Smooth muscle cell (in vitro differentiated cells): Measurements from ENCODE around the gene ACTR10. TPM values are rescaled to one million over a fixed set of nuclear protein-coding genes. Genes with fewer than 3 reads are reported as not detected.

Experiments
- DNase-seq: peaks from one replicate; lab custom pipeline; 2025; ENCODE audit not compliant: unreplicated experiment; lab: John Stamatoyannopoulos, UW
- H2AFZ ChIP-seq: fragments of 200-600 bp; sonication (generic); 2 replicates; pipeline ENCODE4 v1.6.0; 2016; ENCODE audit warnings: antibody characterized with exemption, low read depth, mild to moderate bottlenecking
- H3F3A ChIP-seq: fragments of 200-600 bp; sonication (generic); 2 replicates; pipeline ENCODE4 v1.6.0; 2017; ENCODE audit warnings: antibody characterized with exemption, low read depth
- H3K27ac ChIP-seq: fragments of 200-600 bp; sonication (generic); 2 replicates; pipeline ENCODE4 v1.5.1; 2016; ENCODE audit warnings: low read depth, mild to moderate bottlenecking
- H3K27me3 ChIP-seq: fragments of 200-600 bp; sonication (generic); 2 replicates; pipeline ENCODE4 v1.6.1; 2016; ENCODE audit warnings: low read depth, mild to moderate bottlenecking
- H3K36me3 ChIP-seq: fragments of 200-600 bp; sonication (generic); 2 replicates; pipeline ENCODE4 v1.5.1; 2016; ENCODE audit warnings: low read depth
- H3K4me1 ChIP-seq: fragments of 200-600 bp; sonication (generic); 2 replicates; pipeline ENCODE4 v1.5.1; 2016; ENCODE audit warnings: low read depth
- H3K4me2 ChIP-seq: fragments of 200-600 bp; sonication (generic); 2 replicates; pipeline ENCODE4 v1.6.0; 2016; ENCODE audit warnings: mild to moderate bottlenecking
- H3K4me3 ChIP-seq: fragments of 200-600 bp; sonication (generic); 2 replicates; pipeline ENCODE4 v1.5.1; 2016; ENCODE audit warnings: mild to moderate bottlenecking
- H3K79me2 ChIP-seq: fragments of 200-600 bp; sonication (generic); 2 replicates; pipeline ENCODE4 v1.6.0; 2016; ENCODE audit warnings: low read depth, mild to moderate bottlenecking
- H3K9ac ChIP-seq: fragments of 200-600 bp; sonication (generic); 2 replicates; pipeline ENCODE4 v1.6.0; 2016; ENCODE audit warnings: low read depth
- H3K9me3 ChIP-seq: fragments of 200-600 bp; sonication (generic); replicated peaks from 2 replicates; pipeline ENCODE4 v1.5.1; 2016; ENCODE audit warnings: low read depth
- H4K20me1 ChIP-seq: fragments of 200-600 bp; sonication (generic); 2 replicates; pipeline ENCODE4 v1.6.0; 2016; ENCODE audit warnings: low read depth
- CTCF ChIP-seq: fragments of 200-600 bp; sonication (generic); IDR thresholded peaks from 2 replicates; pipeline ENCODE4 v1.5.1; 2017; ENCODE audit warnings: borderline replicate concordance, mild to moderate bottlenecking, antibody characterized with exemption; ENCODE audit not compliant: insufficient read depth, poor library complexity, severe bottlenecking
- WGBS: methylation state at CpG from one replicate; pipeline ENCODE4 v1.1.7; 2016; ENCODE audit warnings: low lambda C conversion rate; 5-methylcytosine and 5-hydroxymethylcytosine counted together
- polyA plus RNA-seq: library from polyadenylated mRNA; unstranded; fragments of >200 nt; fragmentation: Nextera tagmentation; extraction: Ambion mirVana; gene quantifications from 2 replicates; pipeline ENCODE4 v1.2.1, GENCODE V29; 2016
- total RNA-seq: library from RNA; depleted of rRNA; stranded (reverse); fragments of >200 nt; gene quantifications from 2 replicates; pipeline ENCODE4 v1.2.3, GENCODE V29; 2014

Gene ACTR10
- total and polyA plus RNA-seq, 2 experiments from 2014 or later: 131 to 149 TPM

GRCh38 chr14:58198086-58198485 lies 1.9 kb upstream of the ACTR10 start:
- Histone ChIP-seq H2AFZ (no peak overlapping the region), H3K79me2 (peaks cover 36% of the 10 kb centered on the region), H3K4me3 (no peak overlapping the region), H3K27ac (no peak overlapping the region), H3F3A (no peaks in the 10 kb centered on the region), H3K4me2 (no peak overlapping the region), H3K9ac (no peak overlapping the region), H3K9me3 (no peaks in the 10 kb centered on the region), H3K27me3 (no peaks in the 10 kb centered on the region), H4K20me1 (peaks cover 7% of the 10 kb centered on the region), H3K4me1 (peaks cover 16% of the 10 kb centered on the region), H3K36me3 (no peaks in the 10 kb centered on the region)
- TF ChIP-seq CTCF: no peak
- 93% methylated on average over 5 of the region's 5 CpGs for WGBS
- DNase-seq: no peak

GRCh38 chr14:58200480-58200841 lies 512 bp downstream of the ACTR10 start:
- H3K4me1 ChIP-seq: peaks cover 16% of the 10 kb centered on the region
- no peaks in the 10 kb centered on the region for H3K36me3 ChIP-seq
- 2% methylated on average over 11 of the region's 11 CpGs for WGBS
- peak overlapping the region; percentile 91 for H3K4me3 ChIP-seq
- H3F3A ChIP-seq: no peaks in the 10 kb centered on the region
- H3K9me3 ChIP-seq: no peaks in the 10 kb centered on the region
- peak overlapping the region; percentile 94 for H3K9ac ChIP-seq
- no peaks in the 10 kb centered on the region for H3K27me3 ChIP-seq
- no peak for DNase-seq
- peaks cover 12% of the 10 kb centered on the region for H4K20me1 ChIP-seq
- peak overlapping the region; percentile 95 for H3K27ac ChIP-seq
- peaks cover 46% of the 10 kb centered on the region for H3K79me2 ChIP-seq
- peak overlapping the region; percentile 99 for H2AFZ ChIP-seq
- TF ChIP-seq CTCF: no peak
- H3K4me2 ChIP-seq: peak overlapping the region; percentile 100

GRCh38 chr14:58200846-58201245 lies 897 bp downstream of the ACTR10 start:
- peak overlapping the region; percentile 94 for H3K9ac ChIP-seq
- no peak for TF ChIP-seq CTCF
- DNase-seq: no peak
- peaks cover 14% of the 10 kb centered on the region for H4K20me1 ChIP-seq
- no peaks in the 10 kb centered on the region for H3K27me3 ChIP-seq
- peaks cover 48% of the 10 kb centered on the region for H3K79me2 ChIP-seq
- H2AFZ ChIP-seq: peak overlapping the region; percentile 99
- WGBS: 22% methylated on average over 2 of the region's 2 CpGs
- no peaks in the 10 kb centered on the region for H3K36me3 ChIP-seq
- no peaks in the 10 kb centered on the region for H3F3A ChIP-seq
- H3K27ac ChIP-seq: peak overlapping the region; percentile 95
- peaks cover 16% of the 10 kb centered on the region for H3K4me1 ChIP-seq
- no peaks in the 10 kb centered on the region for H3K9me3 ChIP-seq
- H3K4me2 ChIP-seq: peak overlapping the region; percentile 100
- H3K4me3 ChIP-seq: peak overlapping the region; percentile 91

- no peak overlapping the region for H3K4me3 ChIP-seq
- no peaks in the 10 kb centered on the region for H3K4me1 ChIP-seq
- no peak overlapping the region for H3K27ac ChIP-seq
- no peaks in the 10 kb centered on the region for H3F3A ChIP-seq
- TF ChIP-seq CTCF: no peak
- no peaks in the 10 kb centered on the region for H3K9me3 ChIP-seq
- H3K27me3 ChIP-seq: no peaks in the 10 kb centered on the region
- H3K79me2 ChIP-seq: peaks cover 15% of the 10 kb centered on the region
- no peak overlapping the region for H3K9ac ChIP-seq
- H3K36me3 ChIP-seq: peaks cover 21% of the 10 kb centered on the region
- DNase-seq: no peak
- H2AFZ ChIP-seq: no peak overlapping the region
- H4K20me1 ChIP-seq: peaks cover 4% of the 10 kb centered on the region
- H3K4me2 ChIP-seq: no peak overlapping the region
Observed at GRCh38 chr14:58213176-58213575, 13.2 kb downstream of the ACTR10 start.
